HPDE6-E6E7 (cell line): ENCODE results near the gene MTNR1A.

Source experiments
- DNase-seq: peaks from one replicate; pipeline ENCODE4 v3.0.0; 2011; ENCODE audit warnings: missing footprints; ENCODE audit errors: extremely low spot score

MTNR1A gene

DNA sequence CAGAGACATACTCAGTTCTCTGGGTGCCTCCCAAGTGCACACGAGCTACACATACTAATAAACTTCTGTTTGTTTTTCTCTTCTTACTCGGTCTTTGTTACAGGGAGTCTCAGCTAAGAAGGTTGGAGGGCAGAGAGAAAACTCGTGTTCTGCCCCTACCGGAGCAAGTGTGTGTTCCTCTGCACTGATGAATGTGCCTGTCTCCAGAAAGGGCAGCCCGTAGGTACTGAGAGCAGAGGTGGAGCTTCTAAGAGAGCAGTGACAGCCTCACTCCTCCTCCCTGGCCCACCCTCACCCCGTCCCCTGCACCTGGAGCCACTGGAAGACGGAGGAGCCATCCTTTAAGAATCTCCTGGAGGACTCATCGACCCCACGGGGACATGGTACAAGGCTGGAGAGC lies 67.6 kb downstream of the MTNR1A start:
- DNase-seq: no peak

DNA sequence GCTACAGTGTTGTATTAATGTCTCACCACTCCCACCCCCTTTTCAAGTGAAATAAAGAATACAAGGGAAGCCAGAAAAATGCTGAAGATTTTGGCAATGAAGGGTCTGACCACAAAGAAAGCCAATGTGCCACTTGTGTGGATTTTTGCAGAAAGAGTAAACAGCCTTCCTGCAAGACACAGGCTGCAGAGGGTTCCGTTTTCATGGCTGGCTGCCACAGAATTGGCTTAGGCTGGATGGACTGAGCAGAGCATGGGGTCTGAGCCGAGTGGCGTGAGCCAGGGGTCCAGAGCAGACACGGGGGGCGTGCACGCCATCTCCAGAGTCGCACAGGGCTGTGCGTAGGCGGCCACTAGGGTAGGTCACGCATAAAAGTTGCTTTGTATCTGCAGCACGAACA lies 69.2 kb downstream of the MTNR1A start:
- no peak for DNase-seq

DNA sequence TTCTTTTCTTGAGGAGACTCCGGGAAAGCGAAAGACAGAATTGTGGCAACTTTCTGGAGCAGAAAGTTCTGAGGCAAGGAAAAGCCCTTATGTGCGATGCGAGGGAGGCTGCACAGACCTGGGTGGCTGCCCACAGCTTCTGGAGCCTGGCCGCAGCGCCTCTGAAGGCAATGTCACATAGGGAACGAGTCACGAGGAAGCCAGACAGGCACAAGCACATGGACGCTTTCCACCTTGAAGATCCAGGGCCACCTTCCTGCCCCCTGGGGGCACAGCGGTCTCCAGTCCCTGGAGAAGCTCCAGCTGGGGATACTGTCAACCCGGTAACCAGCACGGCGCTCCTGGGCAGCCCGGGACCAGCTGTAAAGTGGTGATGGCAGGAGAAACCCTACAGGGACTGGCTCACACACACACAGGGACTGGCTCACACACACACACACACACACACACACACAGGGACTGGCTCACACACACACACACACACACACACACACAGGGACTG lies 69.8 kb downstream of the MTNR1A start:
- DNase-seq: no peak

DNA sequence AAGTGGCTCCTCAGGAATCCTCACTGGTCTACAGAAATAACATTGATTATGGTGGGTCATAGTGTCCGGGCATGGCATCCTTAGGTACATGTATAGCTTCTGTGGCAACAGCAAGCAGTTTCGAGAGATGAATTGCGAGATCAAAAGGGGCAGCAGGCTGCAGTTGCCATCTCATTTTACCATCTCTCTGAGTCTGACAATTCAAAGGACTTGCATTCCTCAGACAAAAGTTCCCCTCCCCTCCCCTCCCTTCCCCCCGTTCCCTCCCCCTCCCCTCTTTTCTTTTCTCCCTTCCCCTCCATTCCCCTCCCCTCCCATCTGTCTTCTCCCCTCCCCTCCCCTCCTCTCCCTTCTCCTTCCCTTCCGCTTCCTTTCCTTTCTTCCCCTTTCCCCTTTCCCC lies 70.2 kb downstream of the MTNR1A start:
- DNase-seq: no peak

GRCh38 chr4:186483656-186484055 lies 71.7 kb downstream of the MTNR1A start:
- DNase-seq: no peak
